ENCODE measurements around the gene ERCC4.

ERCC4 gene

GRCh38 chr16:13944816-13945215 lies 24.9 kb downstream of the ERCC4 start:
- in situ Hi-C loops (cut with HindIII; ENCODE audit: low sequenced_read_pairs): loop anchor here (25.0 kb wide), 2 partner anchors 142 to 242 kb away; no protein-coding TSS in a partner anchor

GRCh38 chr16:13945744-13946485 lies 26.0 kb downstream of the ERCC4 start:
- in situ Hi-C loops (cut with HindIII; ENCODE audit: low sequenced_read_pairs): loop anchor here (25.0 kb wide), 2 partner anchors 141 to 241 kb away; no protein-coding TSS in a partner anchor

- in situ Hi-C loops (cut with HindIII; ENCODE audit: low sequenced_read_pairs): loop anchor here (25.0 kb wide), 2 partner anchors 139 to 239 kb away; no protein-coding TSS in a partner anchor
These were observed 28.1 kb downstream of the ERCC4 start for GRCh38 chr16:13948086-13948485.

- in situ Hi-C loops (cut with HindIII; ENCODE audit: low sequenced_read_pairs): no loop called here
These were observed 31.0 kb downstream of the ERCC4 start for GRCh38 chr16:13950821-13951547.

- in situ Hi-C loops (cut with HindIII; ENCODE audit: low sequenced_read_pairs): no loop called here
These were observed 31.7 kb downstream of the ERCC4 start for GRCh38 chr16:13951611-13952010.

- in situ Hi-C loops (cut with HindIII; ENCODE audit: low sequenced_read_pairs): no loop called here
These were observed 33.5 kb downstream of the ERCC4 start for GRCh38 chr16:13953501-13953900.

- in situ Hi-C loops (cut with HindIII; ENCODE audit: low sequenced_read_pairs): no loop called here
These were observed 36.8 kb downstream of the ERCC4 start for GRCh38 chr16:13956635-13957196.

GRCh38 chr16:13957197-13958078 lies 37.5 kb downstream of the ERCC4 start:
- in situ Hi-C loops (cut with HindIII; ENCODE audit: low sequenced_read_pairs): no loop called here

- in situ Hi-C loops (cut with HindIII; ENCODE audit: low sequenced_read_pairs): no loop called here
These were observed 38.5 kb downstream of the ERCC4 start for GRCh38 chr16:13958474-13958873.

GRCh38 chr16:13959626-13960025 lies 39.7 kb downstream of the ERCC4 start:
- in situ Hi-C loops (cut with HindIII; ENCODE audit: low sequenced_read_pairs): no loop called here

GRCh38 chr16:13961099-13961811 lies 41.3 kb downstream of the ERCC4 start:
- in situ Hi-C loops (cut with HindIII; ENCODE audit: low sequenced_read_pairs): no loop called here

GRCh38 chr16:13962232-13962631 lies 42.3 kb downstream of the ERCC4 start:
- in situ Hi-C loops (cut with HindIII; ENCODE audit: low sequenced_read_pairs): no loop called here

GRCh38 chr16:13968835-13969234 lies 48.9 kb downstream of the ERCC4 start:
- in situ Hi-C loops (cut with HindIII; ENCODE audit: low sequenced_read_pairs): no loop called here

- in situ Hi-C loops (cut with HindIII; ENCODE audit: low sequenced_read_pairs): no loop called here
These were observed 49.8 kb downstream of the ERCC4 start for GRCh38 chr16:13969711-13970110.

GRCh38 chr16:13970708-13971422 lies 50.9 kb downstream of the ERCC4 start:
- in situ Hi-C loops (cut with HindIII; ENCODE audit: low sequenced_read_pairs): no loop called here

- in situ Hi-C loops (cut with HindIII; ENCODE audit: low sequenced_read_pairs): no loop called here
These were observed 53.5 kb downstream of the ERCC4 start for GRCh38 chr16:13973321-13974023.

- in situ Hi-C loops (cut with HindIII; ENCODE audit: low sequenced_read_pairs): no loop called here
These were observed 57.2 kb downstream of the ERCC4 start for GRCh38 chr16:13977177-13977576.

GRCh38 chr16:13982451-13982850 lies 62.5 kb downstream of the ERCC4 start:
- in situ Hi-C loops (cut with HindIII; ENCODE audit: low sequenced_read_pairs): no loop called here

- in situ Hi-C loops (cut with HindIII; ENCODE audit: low sequenced_read_pairs): no loop called here
These were observed 63.7 kb downstream of the ERCC4 start for GRCh38 chr16:13983625-13984024.

All from DLD1 (cell line).